HepG2 (cell line): ENCODE results near the gene AGMO. TPM values are rescaled to one million over a fixed set of nuclear protein-coding genes. Genes with fewer than 3 reads are reported as not detected.

Experiments used
- PRDM10 ChIP-seq: sonication (generic); formaldehyde crosslinking; IDR thresholded peaks from 2 replicates; pipeline ENCODE4 v1.4.0; 2020; ENCODE audit warnings: low read depth, missing genetic modification reagents
- SP5 ChIP-seq: IDR thresholded peaks from 2 replicates; pipeline ENCODE4 v1.6.1; 2016; ENCODE audit warnings: low read depth, borderline replicate concordance
- ZBTB4 ChIP-seq: sonication (generic); formaldehyde crosslinking; IDR thresholded peaks from 2 replicates; pipeline ENCODE4 v1.4.0; 2020; ENCODE audit warnings: missing genetic modification reagents, mild to moderate bottlenecking, borderline replicate concordance
- ZNF260 ChIP-seq: sonication (generic); formaldehyde crosslinking; IDR thresholded peaks from 2 replicates; pipeline ENCODE4 v1.4.0; 2020; ENCODE audit warnings: missing genetic modification reagents, low read depth, mild to moderate bottlenecking, borderline replicate concordance
- polyA plus RNA-seq, 8 experiments: library from polyadenylated mRNA; depleted of rRNA in 3 of 8; stranded (reverse) in 7 of 8; unstranded in 1 of 8; fragments of >200 nt; fragmentation: Illumina TruSeq in 4 of 8; extraction: Trizol in 4 of 8; gene quantifications; 2 replicates each; pipeline versions ENCODE4 v1.2.1 to v1.2.3, GENCODE V29; 2011 to 2016; ENCODE audit warnings: low read depth in 4 of 8, missing spikeins in 1 of 8, mixed read lengths in 1 of 8; ENCODE audit not compliant: insufficient read depth in 1 of 8
- total RNA-seq, 5 experiments: library from RNA; depleted of rRNA; stranded (reverse); fragments of >200 nt; fragmentation: Illumina TruSeq; extraction: Trizol; gene quantifications; 2 replicates each; pipeline ENCODE4 v1.2.3, GENCODE V29; 2016; ENCODE audit warnings: low read depth in 1 of 5
- TF ChIP-seq, protein P1 (sequence below): sonication (generic); formaldehyde crosslinking; IDR thresholded peaks from 2 replicates; pipeline ENCODE4 v1.4.0; 2020; ENCODE audit warnings: mild to moderate bottlenecking, missing genetic modification reagents

The AGMO gene
- total and polyA plus RNA-seq, 2 of the 13 experiments (the other 11 are each of a cell fraction or from before 2014, with no cell fraction given) = 0.22 to 0.50 TPM

- TF ChIP-seq ZBTB4 (no peak), ZNF260 (CRISPR knock-in tag) (no peak), SP5 (CRISPR knock-in tag) (no peak), PRDM10 (CRISPR knock-in tag) (no peak)
- TF ChIP-seq, protein P1, sequence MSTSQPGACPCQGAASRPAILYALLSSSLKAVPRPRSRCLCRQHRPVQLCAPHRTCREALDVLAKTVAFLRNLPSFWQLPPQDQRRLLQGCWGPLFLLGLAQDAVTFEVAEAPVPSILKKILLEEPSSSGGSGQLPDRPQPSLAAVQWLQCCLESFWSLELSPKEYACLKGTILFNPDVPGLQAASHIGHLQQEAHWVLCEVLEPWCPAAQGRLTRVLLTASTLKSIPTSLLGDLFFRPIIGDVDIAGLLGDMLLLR (CRISPR knock-in tag) = no peak
These were observed 364.5 kb downstream of the AGMO start (continued) for GRCh38 chr7:15197042-15197977.
